ENCODE measurements around the gene MRPS10. TPM values are rescaled to one million over a fixed set of nuclear protein-coding genes. Genes with fewer than 3 reads are reported as not detected.

MRPS10 gene
- polyA plus RNA-seq, 3 donors, result 9.2 to 33.0 (median 31.4) TPM

- intact Hi-C loops (cut with micrococcal nuclease), result no loop called here
- no peak overlapping the region for H3K27ac Mint-ChIP-seq
- DNase-seq, result no peak
- Histone ChIP-seq H3K4me2 (replicated peaks; ENCODE audit: extremely low read depth, low read length, poor library complexity, severe bottlenecking) (no peak overlapping the region), H3K9me3 (replicated peaks in 1 of 2; ENCODE audit: control insufficient read depth in 1 of 2, insufficient read depth in 1 of 2, low read length in 2 of 2) (no peaks in the 10 kb centered on the region), H3K4me3 (replicated peaks in 1 of 3; ENCODE audit: low read depth in 2 of 3, low read length in 3 of 3) (no peak overlapping the region), H3K27me3 (ENCODE audit: control insufficient read depth in 2 of 2, insufficient read depth in 2 of 2, low read length in 2 of 2) (no peaks in the 10 kb centered on the region), H3K36me3 (replicated peaks in 1 of 2; ENCODE audit: control insufficient read depth in 1 of 2, insufficient read depth in 2 of 2, low read length in 2 of 2) (no peaks in the 10 kb centered on the region), H4K20me1 (ENCODE audit: insufficient read depth, low read length) (no peaks in the 10 kb centered on the region), H3K27ac (ENCODE audit: low read depth in 1 of 2, low read length in 2 of 2) (no peak overlapping the region), H3K9ac (ENCODE audit: insufficient read depth, low read length, poor library complexity, severe bottlenecking) (no peak overlapping the region), H3K4me1 (ENCODE audit: control insufficient read depth in 1 of 2, insufficient read depth in 2 of 2, low read length in 2 of 2) (no peaks in the 10 kb centered on the region), H3K79me2 (ENCODE audit: insufficient read depth, low read length) (no peaks in the 10 kb centered on the region), H2AFZ (ENCODE audit: insufficient read depth, low read depth, low read length, poor library complexity, severe bottlenecking) (no peak overlapping the region)
- no peaks in the 10 kb centered on the region for H3K4me1 Mint-ChIP-seq
- H3K36me3 Mint-ChIP-seq, result peaks cover 0 to 1% of the 10 kb centered on the region in 2 donors
- WGBS (ENCODE audit: insufficient coverage), result 98% methylated on average over 5 of the region's 5 CpGs
- H3K27me3 Mint-ChIP-seq (ENCODE audit: low read depth in 3 of 3), result peaks cover 0 to 2% (median 1%) of the 10 kb centered on the region in 3 donors
- no peak overlapping the region for H3K4me3 Mint-ChIP-seq
- no peak for TF ChIP-seq CTCF (IDR thresholded peaks at IDR 0.05)
- H3K9me3 Mint-ChIP-seq, result no peaks in the 10 kb centered on the region
Measured at GRCh38 chr6:42190554-42191183, 27.0 kb downstream of the MRPS10 start.

- TF ChIP-seq CTCF (IDR thresholded peaks at IDR 0.05), result no peak
- Histone ChIP-seq H3K27me3 (ENCODE audit: control insufficient read depth in 2 of 2, insufficient read depth in 2 of 2, low read length in 2 of 2) (no peaks in the 10 kb centered on the region), H2AFZ (ENCODE audit: insufficient read depth, low read depth, low read length, poor library complexity, severe bottlenecking) (no peak overlapping the region), H4K20me1 (ENCODE audit: insufficient read depth, low read length) (no peaks in the 10 kb centered on the region), H3K4me3 (replicated peaks in 1 of 3; ENCODE audit: low read depth in 2 of 3, low read length in 3 of 3) (no peak overlapping the region), H3K9me3 (replicated peaks in 1 of 2; ENCODE audit: control insufficient read depth in 1 of 2, insufficient read depth in 1 of 2, low read length in 2 of 2) (no peaks in the 10 kb centered on the region), H3K9ac (ENCODE audit: insufficient read depth, low read length, poor library complexity, severe bottlenecking) (no peak overlapping the region), H3K36me3 (replicated peaks in 1 of 2; ENCODE audit: control insufficient read depth in 1 of 2, insufficient read depth in 2 of 2, low read length in 2 of 2) (no peaks in the 10 kb centered on the region), H3K4me1 (ENCODE audit: control insufficient read depth in 1 of 2, insufficient read depth in 2 of 2, low read length in 2 of 2) (no peaks in the 10 kb centered on the region), H3K27ac (ENCODE audit: low read depth in 1 of 2, low read length in 2 of 2) (no peak overlapping the region), H3K4me2 (replicated peaks; ENCODE audit: extremely low read depth, low read length, poor library complexity, severe bottlenecking) (no peak overlapping the region), H3K79me2 (ENCODE audit: insufficient read depth, low read length) (no peaks in the 10 kb centered on the region)
- peaks cover 0 to 2% (median 2%) of the 10 kb centered on the region in 3 donors for H3K27me3 Mint-ChIP-seq (ENCODE audit: low read depth in 3 of 3)
- intact Hi-C loops (cut with micrococcal nuclease), result no loop called here
- H3K4me1 Mint-ChIP-seq, result no peaks in the 10 kb centered on the region
- no peaks in the 10 kb centered on the region for H3K9me3 Mint-ChIP-seq
- no peak overlapping the region for H3K4me3 Mint-ChIP-seq
- H3K27ac Mint-ChIP-seq, result no peak overlapping the region
- peaks cover 0 to 1% of the 10 kb centered on the region in 2 donors for H3K36me3 Mint-ChIP-seq
- 98% methylated on average over 6 of the region's 6 CpGs for WGBS (ENCODE audit: insufficient coverage)
- DNase-seq, result no peak
Measured at GRCh38 chr6:42188406-42188805, 29.3 kb downstream of the MRPS10 start.
